Ishikawa (cell line): ENCODE results near the gene TFG.

Source experiments
- CEBPB ChIP-seq: IDR thresholded peaks from 2 replicates; pipeline ENCODE4 v1.6.1; 2012
- CREB1 ChIP-seq: IDR thresholded peaks from 2 replicates; pipeline ENCODE4 v1.6.1; 2012; ENCODE audit warnings: low read depth
- EGR1 ChIP-seq: IDR thresholded peaks from 2 replicates; pipeline ENCODE4 v1.6.1; 2012
- EP300 ChIP-seq: IDR thresholded peaks from 2 replicates; pipeline ENCODE4 v1.6.1; 2012; ENCODE audit warnings: borderline replicate concordance
- FOXM1 ChIP-seq: IDR thresholded peaks from 2 replicates; pipeline ENCODE4 v1.6.1; 2012; ENCODE audit warnings: low read depth, borderline replicate concordance
- NFIC ChIP-seq: IDR thresholded peaks from 2 replicates; pipeline ENCODE4 v1.6.1; 2012
- RAD21 ChIP-seq: IDR thresholded peaks from 2 replicates; pipeline ENCODE4 v1.6.1; 2012; ENCODE audit warnings: low read depth
- TAF1 ChIP-seq: IDR thresholded peaks from 2 replicates; pipeline ENCODE4 v1.6.1; 2012; ENCODE audit warnings: low read depth, mild to moderate bottlenecking
- TCF12 ChIP-seq: IDR thresholded peaks from 2 replicates; pipeline ENCODE4 v1.6.1; 2012; ENCODE audit warnings: low read depth
- TEAD4 ChIP-seq: IDR thresholded peaks from 2 replicates; pipeline ENCODE4 v1.6.1; 2012
- YY1 ChIP-seq: IDR thresholded peaks from 2 replicates; pipeline ENCODE4 v1.6.1; 2012; ENCODE audit warnings: low read depth
- ZBTB7A ChIP-seq: IDR thresholded peaks from 2 replicates; pipeline ENCODE4 v1.6.1; 2012; ENCODE audit warnings: low read depth
- TF ChIP-seq, protein P1 (sequence below): IDR thresholded peaks from 2 replicates; pipeline ENCODE4 v1.6.1; 2012
- TF ChIP-seq, protein P2 (sequence below): IDR thresholded peaks from 2 replicates; pipeline ENCODE4 v1.6.1; 2012
- TF ChIP-seq, protein P3 (sequence below): IDR thresholded peaks from 2 replicates; pipeline ENCODE4 v1.6.1; 2012; ENCODE audit warnings: low read depth, mild to moderate bottlenecking

The TFG gene

DNA sequence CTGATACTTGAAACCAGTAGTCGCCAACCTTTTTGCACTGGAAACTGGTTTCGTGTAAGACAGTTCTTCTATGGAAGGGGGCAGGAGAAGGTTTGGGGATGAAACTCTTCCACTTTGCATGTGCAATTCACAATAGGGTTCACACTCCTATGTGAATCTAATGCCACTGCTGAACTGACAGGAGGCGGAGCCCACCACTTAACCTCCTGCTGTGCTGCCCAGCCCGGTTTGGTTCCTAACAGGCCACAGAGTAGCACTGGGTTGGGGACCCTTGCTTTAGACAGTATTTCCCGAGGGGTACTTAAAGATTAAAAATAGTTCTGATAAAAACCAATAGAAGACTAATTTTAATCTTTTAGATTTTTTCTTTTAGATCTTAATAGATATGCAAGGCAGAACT, 11.1 kb downstream of the TFG start:
- TF ChIP-seq ZBTB7A = no peak
- TF ChIP-seq, protein P1, sequence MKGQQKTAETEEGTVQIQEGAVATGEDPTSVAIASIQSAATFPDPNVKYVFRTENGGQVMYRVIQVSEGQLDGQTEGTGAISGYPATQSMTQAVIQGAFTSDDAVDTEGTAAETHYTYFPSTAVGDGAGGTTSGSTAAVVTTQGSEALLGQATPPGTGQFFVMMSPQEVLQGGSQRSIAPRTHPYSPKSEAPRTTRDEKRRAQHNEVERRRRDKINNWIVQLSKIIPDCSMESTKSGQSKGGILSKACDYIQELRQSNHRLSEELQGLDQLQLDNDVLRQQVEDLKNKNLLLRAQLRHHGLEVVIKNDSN = no peak
- no peak for TF ChIP-seq TAF1
- TF ChIP-seq EP300 = no peak
- no peak for TF ChIP-seq CREB1
- TF ChIP-seq RAD21 = no peak
- no peak for TF ChIP-seq TEAD4
- TF ChIP-seq CEBPB = no peak
- TF ChIP-seq, protein P2, sequence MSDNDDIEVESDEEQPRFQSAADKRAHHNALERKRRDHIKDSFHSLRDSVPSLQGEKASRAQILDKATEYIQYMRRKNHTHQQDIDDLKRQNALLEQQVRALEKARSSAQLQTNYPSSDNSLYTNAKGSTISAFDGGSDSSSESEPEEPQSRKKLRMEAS = no peak
- no peak for TF ChIP-seq FOXM1
- TF ChIP-seq, protein P3, sequence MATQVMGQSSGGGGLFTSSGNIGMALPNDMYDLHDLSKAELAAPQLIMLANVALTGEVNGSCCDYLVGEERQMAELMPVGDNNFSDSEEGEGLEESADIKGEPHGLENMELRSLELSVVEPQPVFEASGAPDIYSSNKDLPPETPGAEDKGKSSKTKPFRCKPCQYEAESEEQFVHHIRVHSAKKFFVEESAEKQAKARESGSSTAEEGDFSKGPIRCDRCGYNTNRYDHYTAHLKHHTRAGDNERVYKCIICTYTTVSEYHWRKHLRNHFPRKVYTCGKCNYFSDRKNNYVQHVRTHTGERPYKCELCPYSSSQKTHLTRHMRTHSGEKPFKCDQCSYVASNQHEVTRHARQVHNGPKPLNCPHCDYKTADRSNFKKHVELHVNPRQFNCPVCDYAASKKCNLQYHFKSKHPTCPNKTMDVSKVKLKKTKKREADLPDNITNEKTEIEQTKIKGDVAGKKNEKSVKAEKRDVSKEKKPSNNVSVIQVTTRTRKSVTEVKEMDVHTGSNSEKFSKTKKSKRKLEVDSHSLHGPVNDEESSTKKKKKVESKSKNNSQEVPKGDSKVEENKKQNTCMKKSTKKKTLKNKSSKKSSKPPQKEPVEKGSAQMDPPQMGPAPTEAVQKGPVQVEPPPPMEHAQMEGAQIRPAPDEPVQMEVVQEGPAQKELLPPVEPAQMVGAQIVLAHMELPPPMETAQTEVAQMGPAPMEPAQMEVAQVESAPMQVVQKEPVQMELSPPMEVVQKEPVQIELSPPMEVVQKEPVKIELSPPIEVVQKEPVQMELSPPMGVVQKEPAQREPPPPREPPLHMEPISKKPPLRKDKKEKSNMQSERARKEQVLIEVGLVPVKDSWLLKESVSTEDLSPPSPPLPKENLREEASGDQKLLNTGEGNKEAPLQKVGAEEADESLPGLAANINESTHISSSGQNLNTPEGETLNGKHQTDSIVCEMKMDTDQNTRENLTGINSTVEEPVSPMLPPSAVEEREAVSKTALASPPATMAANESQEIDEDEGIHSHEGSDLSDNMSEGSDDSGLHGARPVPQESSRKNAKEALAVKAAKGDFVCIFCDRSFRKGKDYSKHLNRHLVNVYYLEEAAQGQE = no peak
- no peak for TF ChIP-seq TCF12
- no peak for TF ChIP-seq YY1

DNA sequence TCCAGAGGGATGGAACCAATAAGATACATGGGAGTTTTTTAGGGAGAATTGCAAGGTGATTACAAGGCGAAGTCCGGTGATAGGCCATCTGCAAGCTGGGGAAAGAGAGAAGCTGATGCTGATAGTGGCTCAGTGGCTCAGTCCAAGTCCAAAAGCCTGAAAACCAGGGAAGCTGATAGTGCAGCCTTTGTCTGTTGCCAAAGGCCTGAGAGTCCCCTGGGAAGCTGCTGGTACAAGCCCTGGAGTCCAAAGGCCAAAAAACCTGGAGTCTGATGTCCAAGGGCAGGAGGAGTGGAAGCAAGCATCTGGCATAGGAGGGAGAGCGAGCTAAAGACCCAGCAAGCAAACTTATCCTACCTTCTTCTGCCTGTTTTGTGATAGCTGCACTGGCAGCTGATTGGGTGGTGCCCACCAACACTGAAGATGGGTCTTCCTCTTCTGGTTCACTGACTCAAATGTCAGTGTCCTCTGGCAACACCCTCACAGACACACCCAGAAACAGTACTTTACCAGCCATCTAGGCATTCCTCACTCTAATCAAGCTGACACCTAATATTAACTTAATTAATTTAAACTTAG, 16.7 kb downstream of the TFG start:
- TF ChIP-seq CREB1 = no peak
- TF ChIP-seq, protein P1 = no peak
- TF ChIP-seq EP300 = no peak
- TF ChIP-seq EGR1 = no peak
- TF ChIP-seq ZBTB7A = no peak
- no peak for TF ChIP-seq YY1

DNA sequence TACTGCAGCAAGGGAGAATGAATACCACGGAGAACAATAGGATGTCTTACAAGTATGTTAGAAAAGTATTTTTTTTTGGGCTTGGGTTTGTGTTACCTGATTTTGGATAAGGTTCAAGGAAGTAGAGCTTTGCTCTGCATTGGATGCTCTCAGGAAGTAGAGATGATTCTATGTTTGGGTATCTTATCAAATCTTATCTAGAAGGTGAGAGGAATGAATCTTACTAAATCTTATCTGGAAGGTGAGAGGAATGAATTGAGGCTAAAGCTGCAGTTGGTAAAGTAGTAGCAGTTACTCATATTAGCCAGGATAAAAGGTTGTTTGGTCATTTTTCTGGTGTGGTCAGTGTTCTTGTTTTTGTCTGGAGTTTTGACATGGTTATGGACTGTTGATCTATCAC, 17.4 kb downstream of the TFG start:
- TF ChIP-seq YY1 = no peak
- no peak for TF ChIP-seq TEAD4
- TF ChIP-seq, protein P3 = no peak
- no peak for TF ChIP-seq CREB1
- no peak for TF ChIP-seq TCF12
- no peak for TF ChIP-seq EP300
- TF ChIP-seq NFIC = no peak
- TF ChIP-seq FOXM1 = no peak
- TF ChIP-seq, protein P2 = no peak
- TF ChIP-seq RAD21 = no peak
- no peak for TF ChIP-seq CEBPB
- TF ChIP-seq TAF1 = no peak
- TF ChIP-seq EGR1 = no peak
- TF ChIP-seq, protein P1 = no peak
- TF ChIP-seq ZBTB7A = no peak

DNA sequence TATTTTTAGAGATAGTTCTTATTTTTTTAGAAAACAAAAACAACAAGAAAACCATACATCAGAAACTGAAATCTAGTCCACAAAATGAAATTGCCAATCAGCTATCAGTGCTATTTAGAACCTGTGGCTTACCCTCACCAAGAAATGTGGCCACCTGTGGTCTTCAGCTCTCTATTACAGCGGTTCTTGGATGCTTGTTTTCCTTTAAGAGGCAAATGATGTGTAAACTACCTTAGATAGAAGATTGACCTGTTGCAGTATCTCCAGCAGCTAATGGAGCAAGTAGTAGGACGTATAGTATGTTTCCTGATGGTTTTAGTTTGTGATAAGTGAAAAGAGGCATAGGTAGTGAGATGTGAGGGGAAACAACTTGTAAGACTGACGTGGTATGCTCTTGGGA, 21.2 kb downstream of the TFG start:
- TF ChIP-seq EP300 = no peak
- no peak for TF ChIP-seq TCF12
- TF ChIP-seq CEBPB = no peak
- no peak for TF ChIP-seq TAF1
- no peak for TF ChIP-seq TEAD4
- TF ChIP-seq, protein P3 = no peak
- TF ChIP-seq FOXM1 = no peak
- TF ChIP-seq YY1 = no peak
- TF ChIP-seq, protein P2 = no peak
- TF ChIP-seq CREB1 = no peak
- no peak for TF ChIP-seq ZBTB7A
- no peak for TF ChIP-seq RAD21
